Right ventricle myocardium inferior (tissue), 1 donor: Measurements from ENCODE around the gene FCGBP. TPM values are rescaled to one million over a fixed set of nuclear protein-coding genes. Genes with fewer than 3 reads are reported as not detected.
"Not testable (repeated sequence)": the region's sequence is repeated elsewhere in the genome, so short reads cannot be mapped to it uniquely, and the experiment has no call there.

ENCODE experiments used
- ATAC-seq: fragments of 200-7000 bp; cut with Tn5 transposase; one replicate; pipeline ENCODE4 v1.9.1; 2020; ENCODE audit warnings: mild to moderate bottlenecking, moderate library complexity
- DNase-seq: peaks from one replicate; pipeline ENCODE4 v3.0.0; 2021; ENCODE audit errors: missing footprints
- intact Hi-C: fragments of 100-400 bp; cut with DNase I; formaldehyde crosslinking; loops from one replicate; pipeline ENCODE4 v1.11.0; 2022
- long read RNA-seq: library from polyadenylated mRNA; unstranded; transcript quantifications from one replicate; pipeline ENCODE4 v2.0.0, GENCODE V29; 2021
- total RNA-seq: library from RNA; stranded (reverse); fragmentation: NEBNext Ultra II Directional; extraction: Animal tissue kit (Norgen Biotek cat#: 25700); gene quantifications from one replicate; pipeline ENCODE4 v1.2.1, GENCODE V29; 2021
- donor health status: DM: no; HTN: yes; CAD: no; lungs with severe emphysema.

Gene FCGBP
- total RNA-seq: 19.5 TPM
- long read RNA-seq, partial matches to known transcripts: 3 of 3 reads
- long read RNA-seq, other reads (novel, unspliced or antisense): 0 of 3 reads

DNA sequence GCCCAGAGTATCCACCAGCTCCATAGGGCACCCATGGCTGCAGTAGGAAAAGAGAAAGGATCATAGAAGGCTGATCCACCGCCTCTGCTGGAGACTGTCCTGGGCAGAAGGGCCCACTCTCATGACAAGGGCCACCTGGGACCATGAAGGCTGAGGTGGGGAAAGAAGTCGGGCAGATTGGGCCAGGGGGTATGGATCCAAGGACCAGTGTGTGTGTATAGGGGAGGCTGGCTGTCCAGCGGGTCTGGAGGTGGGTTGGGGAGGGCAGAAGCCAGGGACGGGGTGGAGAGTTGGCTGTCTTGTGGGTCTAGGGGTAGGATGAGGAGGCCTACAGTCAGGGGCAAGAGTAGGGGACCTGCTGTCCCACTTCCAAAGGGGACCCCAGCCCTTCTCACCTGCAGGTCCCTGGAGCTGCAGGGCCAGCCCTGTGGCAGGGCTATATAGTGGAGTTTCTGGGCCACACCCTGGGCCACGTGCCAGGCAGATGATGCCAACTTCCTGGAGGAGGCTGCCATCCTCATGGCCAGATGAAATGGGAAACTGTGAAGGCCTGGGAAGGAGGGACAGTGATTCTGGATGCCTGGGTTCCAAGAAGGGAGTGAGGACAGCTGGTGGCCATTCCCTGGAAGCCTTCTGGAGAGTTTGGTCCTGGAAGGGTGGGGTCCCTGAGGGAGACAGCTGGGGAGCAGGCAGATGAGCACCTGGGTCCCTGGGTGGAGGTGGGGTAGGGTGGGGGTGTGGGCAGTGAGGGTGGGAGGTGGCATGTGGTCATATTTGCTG lies at the start of gene FCGBP:
TSS of gene FCGBP (minus strand) at position 51 of the 780 bp plus-strand sequence.
- DNase-seq (no peak), ATAC-seq (no peak)
- intact Hi-C loops: no loop called here

GRCh38 chr19:39983695-39984300 lies 49.4 kb upstream of the FCGBP start:
- intact Hi-C loops: no loop called here
- ATAC-seq (no peak), DNase-seq (no peak)

GRCh38 chr19:39982883-39983282 lies 48.4 kb upstream of the FCGBP start:
- ATAC-seq: no peak
- intact Hi-C loops: no loop called here
- no peak for DNase-seq

- intact Hi-C loops: no loop called here
- ATAC-seq (no peak), DNase-seq (no peak)
These were observed 40.1 kb upstream of the FCGBP start for GRCh38 chr19:39974377-39975155.

DNA sequence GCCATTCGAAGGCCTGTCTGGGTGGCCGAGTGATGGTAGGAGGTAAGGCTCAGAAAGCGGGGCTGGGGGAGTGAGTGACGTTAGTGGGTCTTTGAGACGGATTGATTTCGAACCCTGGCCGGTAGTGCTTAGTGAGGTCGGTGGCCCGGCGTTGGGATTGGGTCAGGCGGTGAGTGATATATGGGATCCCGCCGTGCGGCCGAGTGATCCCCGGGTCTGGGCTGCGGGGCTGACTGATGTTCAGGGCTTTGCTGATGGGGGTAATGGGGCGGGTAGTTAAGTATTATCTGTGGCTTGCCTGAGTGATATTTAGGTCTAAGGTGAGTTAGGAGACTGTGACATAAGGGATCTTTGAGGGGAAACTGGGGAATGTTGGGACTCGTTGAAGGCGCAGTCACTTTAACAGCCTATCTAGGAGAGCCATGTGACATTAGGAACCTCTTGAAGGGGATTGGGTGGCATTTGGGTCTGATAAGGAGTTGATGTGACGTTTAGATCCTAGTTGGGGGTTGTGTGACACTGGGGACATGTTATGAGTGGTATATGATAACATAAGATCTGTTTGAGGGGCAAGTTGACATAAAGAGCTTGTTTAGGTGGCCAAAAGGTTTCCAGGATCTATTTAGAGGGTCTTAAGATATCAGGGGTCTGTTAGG lies 37.1 kb upstream of the FCGBP start:
- DNase-seq: peak; percentile 71
- no peak for ATAC-seq
- intact Hi-C loops: no loop called here

GRCh38 chr19:39970675-39971379 lies 36.4 kb upstream of the FCGBP start, which contains the start of gene PSMC4:
TSS of gene PSMC4 (plus strand) at chr19:39971165. CDS start at chr19:39971203, 38 bp downstream.
- peak; percentile 100 for ATAC-seq
- intact Hi-C loops: loop anchor here (1.0 kb wide), 2 partner anchors 26 to 178 kb away; partner anchors contain the start of gene ZNF546
- DNase-seq: peak; percentile 99

DNA sequence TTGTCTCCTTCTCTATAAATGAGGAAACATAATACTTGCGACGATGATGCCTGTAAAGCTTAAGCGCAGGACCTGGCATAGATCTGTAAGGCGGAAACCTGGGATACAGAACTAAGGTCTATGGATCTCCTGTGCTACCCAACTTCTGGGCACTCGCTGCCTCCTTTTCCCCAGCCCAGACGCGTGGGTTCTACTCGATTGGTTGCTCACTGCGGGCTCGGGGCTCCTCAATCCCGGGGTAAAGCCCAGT lies 35.9 kb upstream of the FCGBP start:
- intact Hi-C loops: loop anchor here (1.0 kb wide), 2 partner anchors 27 to 177 kb away; partner anchors contain the start of gene ZNF546
- DNase-seq: no peak
- no peak for ATAC-seq

DNA sequence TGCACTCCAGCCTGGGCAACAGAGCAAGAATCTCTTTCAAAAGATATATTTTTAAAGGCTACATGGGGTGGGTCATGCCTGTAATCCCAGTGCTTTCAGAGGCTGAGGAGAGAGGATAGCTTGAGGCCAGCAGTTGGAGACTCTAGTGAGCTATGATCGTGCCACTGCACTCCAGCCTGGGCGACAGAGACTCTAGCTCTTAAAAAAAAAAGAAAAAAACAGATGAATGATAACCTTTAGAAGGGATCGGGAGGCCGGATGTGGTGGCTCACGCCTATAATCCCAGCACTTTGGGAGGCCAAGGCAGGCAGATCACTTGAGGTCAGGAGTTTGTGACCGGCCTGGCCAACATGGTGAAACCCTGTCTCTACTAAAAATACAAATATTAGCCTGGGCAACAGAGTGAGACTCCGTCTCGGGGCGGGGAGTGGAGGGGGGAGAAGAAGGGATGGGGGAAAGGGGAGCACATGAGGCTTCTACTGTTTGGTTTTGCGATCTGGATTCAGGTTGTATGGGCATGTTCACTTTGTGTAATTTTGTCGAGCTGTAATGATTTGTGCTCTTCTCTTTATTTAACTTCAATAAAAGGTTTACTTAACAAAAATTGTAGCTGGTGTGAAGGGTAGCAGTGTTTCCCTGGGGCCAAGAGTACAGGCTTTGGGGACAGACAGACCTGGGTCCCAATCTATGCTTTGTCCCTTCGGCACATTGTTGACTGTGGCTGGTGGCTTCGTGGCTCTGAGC lies 35.4 kb upstream of the FCGBP start:
- intact Hi-C loops: loop anchor here (1.0 kb wide), 2 partner anchors 27 to 177 kb away; partner anchors contain the start of gene ZNF546
- ATAC-seq: no peak
- no peak for DNase-seq

GRCh38 chr19:39969266-39969665 lies 34.8 kb upstream of the FCGBP start:
- DNase-seq (no peak), ATAC-seq (no peak)
- intact Hi-C loops: no loop called here

DNA sequence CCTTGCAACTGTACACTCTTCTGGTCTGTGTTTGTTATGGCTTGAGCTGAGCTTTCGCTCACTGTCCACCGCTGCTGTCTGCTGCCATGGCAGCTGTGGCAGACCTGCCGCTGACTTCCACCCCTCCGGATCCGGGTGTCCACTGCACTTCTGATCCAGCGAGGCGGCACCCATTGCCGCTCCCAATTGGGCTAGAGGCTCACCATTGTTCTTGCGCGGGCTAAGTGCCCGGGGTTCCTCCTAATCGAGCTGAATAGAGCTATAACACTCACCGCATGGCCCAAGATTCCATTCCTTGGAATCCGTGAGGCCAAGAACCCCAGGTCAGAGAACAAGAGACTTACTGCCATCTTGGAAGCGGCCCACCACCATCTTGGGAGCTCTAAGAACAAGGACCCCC lies 34.4 kb upstream of the FCGBP start:
- intact Hi-C loops: no loop called here
- ATAC-seq (no peak), DNase-seq (no peak)

DNA sequence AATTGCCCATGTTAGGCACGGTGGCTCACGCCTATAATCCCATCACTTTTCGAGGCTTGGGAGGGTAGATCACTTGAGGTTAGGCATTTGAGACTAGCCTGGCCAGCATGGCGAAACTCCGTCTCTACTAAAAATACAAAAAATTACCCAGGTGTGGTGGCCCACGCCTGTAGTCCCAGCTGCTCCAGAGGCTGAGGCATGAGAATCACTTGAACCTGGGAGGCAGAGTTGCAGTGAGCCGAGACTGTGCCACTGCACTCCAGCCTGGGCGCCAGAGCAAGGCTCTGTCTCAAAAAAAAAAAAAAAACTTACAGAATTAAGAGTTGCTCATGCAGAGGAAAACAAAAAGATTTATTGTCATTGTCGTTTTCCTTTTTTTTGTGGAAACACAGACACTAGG lies 33.1 kb upstream of the FCGBP start:
- no peak for ATAC-seq
- no peak for DNase-seq
- intact Hi-C loops: no loop called here

DNA sequence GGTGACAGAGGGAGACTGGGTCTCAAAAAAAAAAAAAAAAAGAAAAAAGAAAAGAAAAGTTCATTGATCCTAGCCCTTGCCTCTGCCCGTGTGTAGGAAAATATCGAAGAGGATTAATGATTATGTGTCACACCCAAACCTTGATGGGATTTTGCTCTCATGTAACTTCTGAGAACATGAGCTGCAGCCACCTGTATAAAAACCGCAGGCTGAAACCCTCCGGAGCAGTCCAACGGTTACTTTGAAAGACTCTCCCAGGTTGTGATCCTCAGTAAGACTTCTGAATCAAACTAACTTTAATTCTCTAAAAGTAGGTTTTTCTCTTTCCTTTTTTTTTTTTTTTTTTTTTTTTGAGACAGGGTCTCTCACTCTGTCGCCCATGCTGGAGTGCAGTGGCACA lies 32.2 kb upstream of the FCGBP start:
- ATAC-seq: no peak
- intact Hi-C loops: no loop called here

DNA sequence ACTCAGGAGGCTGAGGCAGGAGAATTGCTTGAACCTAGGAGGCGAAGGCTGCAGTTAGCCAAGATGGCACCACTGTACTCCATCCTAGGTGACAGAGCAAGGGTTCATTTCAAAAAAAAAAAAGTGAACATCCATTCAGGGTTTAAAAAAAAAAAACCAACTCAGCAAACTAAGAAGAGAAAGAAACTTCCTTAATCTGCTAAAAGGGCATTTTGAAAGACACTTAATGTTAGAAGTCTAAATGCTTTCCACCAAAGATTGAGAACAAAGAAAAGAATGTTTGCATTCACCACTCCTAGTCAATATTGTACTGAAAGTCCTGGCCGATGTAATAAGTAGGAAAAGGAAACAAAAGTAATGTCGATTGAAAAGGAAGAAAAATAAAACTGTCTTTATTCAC lies 29.5 kb upstream of the FCGBP start:
- intact Hi-C loops: no loop called here
- DNase-seq: no peak
- ATAC-seq: no peak

More for the DNA sequence above, 32.2 kb upstream of the FCGBP start:
- DNase-seq: no peak

- DNase-seq, intact Hi-C loops, ATAC-seq: not testable (repeated sequence)
These were observed 25.0 kb upstream of the FCGBP start for GRCh38 chr19:39959407-39959806.

DNA sequence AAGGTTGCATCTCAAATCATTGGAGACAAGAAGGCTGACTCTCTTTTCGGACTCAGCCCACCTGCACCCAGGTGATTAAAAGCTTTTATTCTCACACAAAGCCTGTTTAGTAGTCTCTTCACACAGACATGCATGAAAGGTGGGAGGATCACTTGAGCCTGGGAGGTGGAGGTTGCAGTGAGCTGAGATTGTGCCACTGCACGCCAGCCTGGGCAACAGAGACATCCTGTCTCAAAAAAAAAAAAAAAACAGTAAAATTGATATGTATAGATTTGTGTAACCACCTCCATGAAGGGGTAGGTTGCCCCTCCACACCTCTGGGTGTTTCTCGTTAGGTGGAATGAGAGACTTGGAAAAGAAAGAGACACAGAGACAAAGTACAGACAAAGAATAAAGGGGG lies 24.5 kb upstream of the FCGBP start:
- ATAC-seq: not testable (repeated sequence)

DNA sequence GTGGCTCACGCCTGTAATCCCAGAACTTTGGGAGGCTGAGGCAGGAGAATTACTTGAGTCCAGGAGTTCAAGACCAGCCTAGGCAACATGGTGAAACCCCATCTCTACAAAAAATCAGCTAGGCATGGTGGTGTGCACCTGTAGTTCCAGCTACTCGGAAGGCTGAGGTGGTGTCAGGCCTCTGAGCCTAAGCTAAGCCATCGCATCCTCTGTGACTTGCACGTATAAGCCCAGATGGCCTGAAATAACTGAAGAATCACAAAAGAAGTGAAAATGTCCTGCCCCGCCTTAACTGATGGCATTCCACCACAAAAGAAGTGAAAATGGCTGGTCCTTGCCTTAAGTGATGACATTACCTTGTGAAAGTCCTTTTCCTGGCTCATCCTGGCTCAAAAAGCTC lies 23.5 kb upstream of the FCGBP start:
- intact Hi-C loops, DNase-seq, ATAC-seq: not testable (repeated sequence)

More for the DNA sequence above, 24.5 kb upstream of the FCGBP start:
- DNase-seq, intact Hi-C loops: not testable (repeated sequence)

- ATAC-seq (no peak), DNase-seq (no peak)
- intact Hi-C loops: no loop called here
These were observed 19.5 kb upstream of the FCGBP start for GRCh38 chr19:39953915-39954314.

DNA sequence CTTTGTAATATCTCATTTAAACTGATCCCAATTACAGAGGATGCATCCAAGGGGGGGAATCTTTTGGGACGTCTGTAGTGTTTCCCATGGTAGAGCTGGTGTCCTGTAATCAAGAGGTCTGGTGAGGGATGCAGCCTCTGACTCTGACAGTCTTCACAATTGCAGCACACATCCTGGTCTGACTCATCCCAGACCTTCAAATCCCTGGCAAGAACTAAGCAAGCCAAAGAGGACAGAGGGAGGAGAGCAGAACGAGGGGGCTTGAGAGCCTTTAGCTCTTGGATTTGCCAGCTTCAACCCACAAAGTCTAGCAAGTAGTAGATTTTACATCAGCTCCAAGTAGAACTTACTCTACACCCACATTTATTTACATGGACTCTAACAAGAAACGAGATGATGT lies 17.3 kb upstream of the FCGBP start:
- intact Hi-C loops: no loop called here
- ATAC-seq (no peak), DNase-seq (no peak)
